Endothelial cell of umbilical vein (primary cell): Measurements from ENCODE around the gene DAAM1. TPM values are rescaled to one million over a fixed set of nuclear protein-coding genes. Genes with fewer than 3 reads are reported as not detected.

Source experiments
- BruUV-seq: library from RNA; stranded (reverse); fragments of 400-500 nt; replicated peaks from 2 replicates; lab custom pipeline; 2021; lab: Mats Ljungman, UMichigan
- CTCF ChIA-PET: fragments of 300-600, 350-600 bp; sonication (Branson Sonifier 250); formaldehyde crosslinking; loops from one replicate; lab custom pipeline; 2021; ENCODE audit warnings: antibody characterized with exemption, inconsistent platforms; lab: Charles Lee
- POLR2A ChIA-PET: fragments of 300-600, 350-600 bp; sonication (Branson Sonifier 250); formaldehyde crosslinking; loops from one replicate; lab custom pipeline; 2021; ENCODE audit warnings: antibody characterized with exemption, inconsistent platforms; lab: Charles Lee
- DNase-seq: peaks from one replicate; pipeline ENCODE4 v3.0.0-alpha.2; 2011; ENCODE audit warnings: low read depth, low spot score
- FAIRE-seq: peaks from 2 replicates; lab custom pipeline; 2011; peaks lifted over from hg19 to GRCh38; lab: Jason Lieb, UNC
- H2AFZ ChIP-seq: 2 replicates; pipeline ENCODE4 v1.6.0; 2012; ENCODE audit warnings: low read depth, low read length, control low read depth, inconsistent platforms
- H3K27ac ChIP-seq: 2 replicates; pipeline ENCODE4 v1.5.1; 2011; ENCODE audit warnings: low read depth, mild to moderate bottlenecking, control low read depth, low read length, moderate library complexity; ENCODE audit not compliant: insufficient read depth
- H3K27me3 ChIP-seq, 2 experiments: 2 replicates each; pipeline versions ENCODE4 v1.6.0 to v1.6.1; 2011; ENCODE audit warnings: low read length in 2 of 2, mixed read lengths in 1 of 2; ENCODE audit not compliant: control insufficient read depth in 2 of 2, insufficient read depth in 2 of 2
- H3K36me3 ChIP-seq, 2 experiments: 2 replicates in 1 of 2; 3 replicates in 1 of 2; pipeline ENCODE4 v1.5.1; 2011; ENCODE audit warnings: low read length in 2 of 2, mild to moderate bottlenecking in 1 of 2, moderate library complexity in 1 of 2; ENCODE audit not compliant: control insufficient read depth in 2 of 2, insufficient read depth in 2 of 2; ENCODE audit errors: extremely low read depth in 1 of 2
- H3K4me1 ChIP-seq: 3 replicates; pipeline ENCODE4 v1.5.1; 2011; ENCODE audit warnings: mild to moderate bottlenecking, low read length; ENCODE audit not compliant: control insufficient read depth, insufficient read depth; ENCODE audit errors: extremely low read depth
- H3K4me2 ChIP-seq: 2 replicates; pipeline ENCODE4 v1.6.1; 2011; ENCODE audit warnings: low read length, control low read depth, mixed read lengths; ENCODE audit not compliant: insufficient read depth
- H3K4me3 ChIP-seq, 3 experiments: fragments of 200-600 bp in 1 of 3; sonication (generic), shearing (Covaris generic) in 1 of 3; replicated peaks in 1 of 3; 2 replicates each; pipeline ENCODE4 v1.5.1; 2011 to 2016; ENCODE audit warnings: control low read depth in 3 of 3, low read length in 3 of 3, mild to moderate bottlenecking in 2 of 3, inconsistent platforms in 1 of 3, low read depth in 1 of 3, moderate library complexity in 1 of 3; ENCODE audit not compliant: insufficient read depth in 1 of 3
- H3K79me2 ChIP-seq: 2 replicates; pipeline ENCODE4 v1.6.0; 2012; ENCODE audit warnings: low read length, inconsistent platforms; ENCODE audit not compliant: control insufficient read depth, insufficient read depth
- H3K9ac ChIP-seq: replicated peaks from 2 replicates; pipeline ENCODE3; 2011; ENCODE audit warnings: low read length, control low read depth; ENCODE audit not compliant: insufficient read depth; ENCODE audit errors: extremely low read depth
- H3K9me1 ChIP-seq: replicated peaks from 3 replicates; pipeline ENCODE4 v1.6.0; 2011; ENCODE audit warnings: mild to moderate bottlenecking, low read length; ENCODE audit not compliant: control insufficient read depth, insufficient read depth; ENCODE audit errors: extremely low read depth
- H3K9me3 ChIP-seq: replicated peaks from 2 replicates; pipeline ENCODE4 v1.5.1; 2012; ENCODE audit warnings: low read length, inconsistent platforms; ENCODE audit not compliant: control insufficient read depth, insufficient read depth
- H4K20me1 ChIP-seq: replicated peaks from 2 replicates; pipeline ENCODE3; 2011; ENCODE audit warnings: mild to moderate bottlenecking, low read length; ENCODE audit not compliant: control insufficient read depth, insufficient read depth; ENCODE audit errors: extremely low read depth
- CTCF ChIP-seq, 2 donors: IDR thresholded peaks; 1 replicate in 1 of 2; 2 replicates in 1 of 2; pipeline ENCODE4 v1.5.1; 2011; ENCODE audit warnings: low read length in 2 of 2, mild to moderate bottlenecking in 2 of 2, moderate library complexity in 2 of 2, control low read depth in 1 of 2, inconsistent platforms in 1 of 2, low read depth in 1 of 2; ENCODE audit not compliant: insufficient read depth in 1 of 2; ENCODE audit errors: extremely low read depth in 1 of 2
- EZH2 ChIP-seq: IDR thresholded peaks from 2 replicates; pipeline ENCODE4 v1.6.1; 2012; ENCODE audit warnings: borderline replicate concordance, low read depth, mild to moderate bottlenecking, moderate library complexity, low read length, inconsistent platforms; ENCODE audit not compliant: severe bottlenecking
- FOS ChIP-seq: IDR thresholded peaks from 2 replicates; pipeline ENCODE4 v1.6.1; 2011; ENCODE audit warnings: mild to moderate bottlenecking, low read length, moderate library complexity, borderline replicate concordance; ENCODE audit not compliant: insufficient read depth
- GATA2 ChIP-seq: IDR thresholded peaks from 2 replicates; pipeline ENCODE4 v1.7.0; 2011; ENCODE audit warnings: low read depth, mild to moderate bottlenecking, moderate library complexity, mixed read lengths, low read length; ENCODE audit not compliant: insufficient read length, insufficient read depth
- JUN ChIP-seq: IDR thresholded peaks from 2 replicates; pipeline ENCODE4 v1.6.1; 2011; ENCODE audit warnings: borderline replicate concordance, low read depth; ENCODE audit not compliant: insufficient read length, insufficient read depth
- MAX ChIP-seq: IDR thresholded peaks from 2 replicates; pipeline ENCODE4 v1.6.1; 2011; ENCODE audit not compliant: insufficient read depth, insufficient read length
- MYC ChIP-seq: IDR thresholded peaks from one replicate; pipeline ENCODE4 v1.6.1; 2011; ENCODE audit warnings: mild to moderate bottlenecking, low read depth, low read length
- POLR2A ChIP-seq: IDR thresholded peaks from 2 replicates; pipeline ENCODE4 v1.6.1; 2012; ENCODE audit warnings: low read depth, mild to moderate bottlenecking, control low read depth, low read length
- POLR2AphosphoS5 ChIP-seq: IDR thresholded peaks from 2 replicates; pipeline ENCODE4 v1.6.1; 2012; ENCODE audit warnings: low read depth, mild to moderate bottlenecking, control low read depth, low read length, moderate library complexity; ENCODE audit not compliant: insufficient read depth
- dilution Hi-C: fragments of 300-500 bp; cut with MboI; formaldehyde crosslinking; loops from one replicate; pipeline ENCODE4 v1.15.0; 2019; ENCODE audit warnings: low sequenced_read_pairs; ENCODE audit not compliant: extremely low pct_ligation_motif_present
- intact Hi-C: fragments of 100-400 bp; cut with micrococcal nuclease; formaldehyde crosslinking; loops from one replicate; pipeline ENCODE4 v1.10.0; 2022
- polyA plus RNA-seq, 4 experiments: library from polyadenylated mRNA; depleted of rRNA in 3 of 4; stranded (reverse) in 3 of 4; unstranded in 1 of 4; fragments of >200 nt; gene quantifications; 2 replicates each; pipeline versions ENCODE4 v1.2.1 to v1.2.3, GENCODE V29; 2011 to 2012; ENCODE audit warnings: missing spikeins in 1 of 4
- total RNA-seq: library from RNA; stranded (reverse); gene quantifications from 2 replicates; pipeline ENCODE4 v1.2.3, GENCODE V29; 2021

Gene DAAM1
- total and polyA plus RNA-seq, 2 donors (not counting 3 experiments of a cell fraction or from before 2014, with no cell fraction given) = 10.2 to 25.3 TPM

GRCh38 chr14:59374048-59374447 is 185.6 kb downstream of the DAAM1 start:
- Histone ChIP-seq H3K4me1 (no peaks in the 10 kb centered on the region), H3K4me3 (no peak overlapping the region), H2AFZ (no peak overlapping the region), H3K36me3 (no peaks in the 10 kb centered on the region), H3K79me2 (no peaks in the 10 kb centered on the region), H3K9ac (no peak overlapping the region), H3K27me3 (no peaks in the 10 kb centered on the region), H3K4me2 (no peak overlapping the region), H3K9me1 (no peaks in the 10 kb centered on the region), H4K20me1 (no peaks in the 10 kb centered on the region), H3K27ac (no peak overlapping the region), H3K9me3 (no peaks in the 10 kb centered on the region)
- no TSS peak for BruUV-seq
- DNase-seq (no peak), FAIRE-seq (no peak)
- intact Hi-C loops (no loop called here), dilution Hi-C loops (no loop called here)
- ChIA-PET CTCF (interaction anchor here (1.1 kb wide), 1 partner anchor 171 kb away, joined by 3 read pairs; no protein-coding TSS in a partner anchor), POLR2A (no interaction called here)
- TF ChIP-seq FOS (no peak), CTCF (IDR thresholded peaks at IDR 0.05; ENCODE audit: extremely low read depth in 1 of 2, insufficient read depth in 1 of 2, low read depth in 1 of 2, low read length in 2 of 2) (no peak), GATA2 (no peak), JUN (no peak), EZH2 (no peak), MYC (no peak), POLR2AphosphoS5 (no peak), POLR2A (no peak), MAX (no peak)
